GM21390 (cell line): ENCODE measurements around the gene CLDN10.
A peak's percentile ranks its signal among the peaks of the same experiment; 100 is the strongest.

Source experiments
- ATAC-seq: cut with Tn5 transposase; IDR thresholded peaks from one replicate; pipeline ENCODE4 v1.9.1; 2021; ENCODE audit not compliant: unreplicated experiment

The CLDN10 gene

DNA sequence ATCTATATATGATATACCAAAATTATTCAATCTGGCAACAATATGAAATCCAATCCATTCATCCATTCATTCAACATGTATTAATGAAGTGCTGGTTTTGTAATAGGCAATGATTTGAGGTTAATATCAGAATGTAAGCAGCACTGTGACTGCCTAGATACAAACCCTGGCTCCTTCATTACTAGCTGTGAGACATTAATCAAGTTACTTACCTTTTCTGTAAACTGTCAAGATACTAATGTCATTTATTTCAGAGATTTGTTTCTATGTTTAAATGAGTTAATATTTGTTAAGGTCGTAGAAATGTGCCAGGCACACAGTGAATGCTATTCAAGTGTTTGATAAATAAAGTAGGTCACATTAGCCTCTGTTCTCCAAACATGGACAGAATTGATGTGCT is 40.9 kb downstream of the CLDN10 start:
- ATAC-seq: no peak

DNA sequence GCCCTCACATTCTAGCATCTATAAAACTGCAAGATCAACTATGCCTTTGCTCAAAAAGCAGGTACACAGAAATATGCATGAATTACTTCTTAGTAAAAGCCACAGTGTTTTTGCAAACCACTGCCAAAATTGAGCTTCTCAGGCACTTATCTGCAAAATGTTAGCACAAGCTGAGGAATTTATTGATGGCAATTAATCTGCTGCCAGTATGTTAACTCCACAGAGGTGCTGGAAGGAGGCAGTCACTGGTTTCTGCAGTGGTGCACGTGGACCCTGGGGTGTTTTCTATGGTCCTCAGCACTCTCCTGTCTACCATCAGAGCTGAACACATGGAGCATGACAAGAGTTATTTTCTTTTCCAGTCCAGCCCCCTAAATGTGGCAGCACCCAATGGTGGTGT is 44.2 kb downstream of the CLDN10 start:
- no peak for ATAC-seq

DNA sequence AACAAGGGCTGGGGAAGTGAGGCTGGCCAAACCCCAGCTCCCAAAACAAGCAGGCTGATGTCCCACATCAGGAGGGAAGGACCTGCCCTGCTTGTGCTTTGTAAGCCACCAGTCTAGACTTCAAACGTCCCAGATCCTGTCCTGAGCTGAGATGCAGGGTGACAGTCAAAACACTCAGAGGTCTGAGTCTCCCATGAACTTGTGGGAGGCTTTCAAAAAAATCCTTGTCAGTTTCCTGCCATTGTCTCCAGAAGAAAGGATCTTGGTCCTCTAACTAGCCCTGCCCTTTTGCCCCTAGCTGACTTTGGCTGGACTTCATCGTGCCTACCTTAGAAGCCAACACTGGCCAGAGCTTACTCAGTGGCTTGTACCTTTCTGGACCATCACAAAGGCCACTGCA is 48.7 kb downstream of the CLDN10 start:
- no peak for ATAC-seq

DNA sequence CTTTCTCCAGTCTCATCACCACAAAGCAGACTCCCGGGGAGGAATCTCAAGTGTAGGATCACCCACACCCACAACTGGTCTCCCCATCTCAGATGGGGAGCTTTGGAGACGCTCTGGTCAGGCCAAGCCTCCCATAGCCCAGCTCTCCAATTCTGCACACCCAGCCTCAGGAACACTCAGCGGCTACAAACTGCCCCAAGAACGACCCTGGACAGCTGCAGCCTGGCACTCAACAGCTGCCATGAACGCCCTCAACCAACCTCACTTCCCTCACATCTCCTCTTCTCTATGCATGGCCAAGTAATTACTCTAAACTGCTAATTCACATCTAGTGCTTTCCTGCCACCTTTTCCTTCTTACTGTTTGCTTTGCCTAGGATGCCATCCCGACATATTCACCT is 49.4 kb downstream of the CLDN10 start:
- no peak for ATAC-seq

DNA sequence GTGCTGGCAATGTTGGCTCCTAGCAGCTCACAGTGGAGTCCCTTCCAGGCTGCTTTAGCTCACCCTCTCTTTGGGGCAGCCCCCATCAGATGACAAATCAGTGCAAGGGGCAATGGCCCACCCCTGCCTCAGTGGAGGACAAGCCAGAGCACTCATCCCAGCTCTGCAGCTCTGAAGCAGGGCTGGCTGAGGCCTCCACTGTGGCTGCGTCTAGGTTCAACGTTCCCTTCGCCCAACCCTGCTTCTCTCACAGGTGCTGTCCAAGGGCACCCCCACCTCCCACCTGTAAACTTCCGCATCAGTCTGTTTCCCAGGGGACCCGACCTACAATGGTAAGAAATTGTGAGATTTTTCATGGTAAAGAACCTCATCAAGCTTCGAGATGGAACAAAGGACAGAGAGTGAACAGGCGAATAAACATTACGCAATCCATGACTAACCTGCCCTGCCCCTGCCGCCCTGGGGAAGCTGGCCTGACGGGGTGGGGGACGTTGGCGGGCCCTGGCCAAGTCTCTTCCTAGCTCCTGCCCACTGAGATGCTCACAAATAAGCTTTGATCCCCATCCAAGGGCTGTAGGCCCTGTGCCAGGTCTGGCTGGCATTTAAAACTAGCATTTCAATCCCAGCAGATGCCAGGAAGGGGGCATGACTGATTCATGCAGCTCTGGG is 51.5 kb downstream of the CLDN10 start:
- ATAC-seq: no peak

DNA sequence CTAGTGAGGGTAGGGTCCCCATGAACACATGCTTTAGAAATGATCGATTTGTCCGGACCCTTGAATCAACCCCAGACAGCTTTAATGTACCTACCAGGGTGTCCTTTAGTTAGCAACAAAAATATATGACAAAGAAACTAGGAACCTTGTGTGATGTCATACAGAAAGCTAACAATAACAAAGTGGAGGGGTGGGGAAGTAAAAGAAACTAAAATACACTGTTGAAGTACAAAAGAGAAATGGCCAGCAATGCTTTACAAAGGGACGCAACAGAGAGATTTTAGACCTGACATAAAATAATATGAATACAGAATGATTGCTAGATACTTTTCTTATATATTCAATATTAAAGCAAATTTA is 52.0 kb downstream of the CLDN10 start:
- no peak for ATAC-seq

DNA sequence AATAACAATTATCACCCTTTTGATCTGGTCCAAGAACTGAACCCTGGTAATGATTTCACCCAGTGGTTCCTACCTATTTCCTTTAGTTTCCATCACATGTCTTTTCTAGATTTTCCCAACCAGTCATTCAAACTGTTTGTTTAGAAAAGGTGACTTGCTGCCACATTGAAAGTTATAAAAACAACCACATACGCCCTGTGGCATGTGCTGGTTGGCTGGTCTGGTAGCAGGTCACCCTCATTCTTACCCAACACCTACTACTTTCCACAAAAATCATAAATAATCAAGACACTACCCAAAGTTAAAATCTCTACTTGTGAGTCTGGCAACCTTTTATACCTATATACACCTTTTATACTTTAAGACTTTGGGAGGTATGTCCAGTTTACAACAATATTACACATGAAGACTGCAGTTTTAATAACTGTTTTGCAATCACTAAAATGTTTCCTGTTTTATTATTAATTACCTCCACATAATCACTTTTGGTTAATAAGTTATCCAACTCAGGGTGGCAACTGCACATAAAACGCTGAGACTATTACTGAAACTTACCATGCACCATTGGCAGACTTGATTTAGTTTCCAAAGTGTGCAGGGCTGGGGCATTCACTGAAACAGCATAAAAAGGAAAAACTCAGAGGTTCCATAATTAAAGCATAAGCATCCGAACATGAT is 53.1 kb downstream of the CLDN10 start:
- ATAC-seq: no peak

DNA sequence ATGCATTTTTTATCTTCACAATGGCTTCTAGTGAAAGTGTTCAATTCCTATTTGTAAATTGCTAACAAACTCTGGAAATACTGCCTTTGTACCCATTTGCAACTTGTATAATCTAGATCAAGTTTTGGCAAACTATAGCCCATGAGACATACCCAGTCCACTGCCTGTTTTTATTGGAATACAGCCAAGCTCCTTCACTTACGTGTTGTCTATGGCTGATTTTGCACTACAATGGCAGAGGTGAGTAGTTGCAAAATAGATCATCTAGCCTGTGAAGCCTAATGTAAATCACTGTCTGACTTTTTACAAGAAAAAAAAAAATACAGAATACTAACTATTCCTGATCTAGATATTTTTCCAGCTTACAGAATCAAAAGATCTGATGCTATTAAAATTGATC is 54.8 kb downstream of the CLDN10 start:
- ATAC-seq: no peak

DNA sequence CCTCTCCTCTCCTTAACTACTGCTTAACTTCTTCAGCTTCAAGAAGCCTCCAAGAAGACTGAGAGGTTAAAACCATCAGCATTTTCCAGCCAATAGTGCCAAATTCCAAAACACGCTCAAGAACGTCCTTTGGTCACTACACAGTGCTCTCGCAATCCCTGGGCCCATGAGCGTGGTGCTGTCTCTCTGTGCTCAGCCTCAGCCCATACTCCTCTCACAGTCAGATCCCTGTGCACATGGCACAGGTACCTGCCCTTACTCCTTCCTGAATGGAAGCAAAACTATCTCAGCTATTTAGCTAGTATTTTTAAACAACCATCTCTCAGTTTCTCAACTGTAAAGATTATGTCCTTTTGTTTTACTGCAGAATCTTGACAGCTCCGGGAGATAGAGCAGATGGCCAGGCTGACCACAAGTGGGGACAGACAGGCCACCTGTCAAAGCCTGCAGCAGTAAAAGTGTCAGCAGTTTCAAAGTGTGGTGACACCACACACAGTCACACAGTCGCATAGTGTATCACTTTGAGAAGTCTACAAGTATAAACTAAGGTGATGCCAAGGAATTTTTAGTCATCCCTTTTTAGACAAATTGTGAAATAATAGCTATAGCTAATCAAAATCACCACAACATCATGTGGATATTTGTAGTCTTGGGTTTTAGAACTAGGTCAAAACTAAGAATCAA is 56.3 kb downstream of the CLDN10 start:
- no peak for ATAC-seq

DNA sequence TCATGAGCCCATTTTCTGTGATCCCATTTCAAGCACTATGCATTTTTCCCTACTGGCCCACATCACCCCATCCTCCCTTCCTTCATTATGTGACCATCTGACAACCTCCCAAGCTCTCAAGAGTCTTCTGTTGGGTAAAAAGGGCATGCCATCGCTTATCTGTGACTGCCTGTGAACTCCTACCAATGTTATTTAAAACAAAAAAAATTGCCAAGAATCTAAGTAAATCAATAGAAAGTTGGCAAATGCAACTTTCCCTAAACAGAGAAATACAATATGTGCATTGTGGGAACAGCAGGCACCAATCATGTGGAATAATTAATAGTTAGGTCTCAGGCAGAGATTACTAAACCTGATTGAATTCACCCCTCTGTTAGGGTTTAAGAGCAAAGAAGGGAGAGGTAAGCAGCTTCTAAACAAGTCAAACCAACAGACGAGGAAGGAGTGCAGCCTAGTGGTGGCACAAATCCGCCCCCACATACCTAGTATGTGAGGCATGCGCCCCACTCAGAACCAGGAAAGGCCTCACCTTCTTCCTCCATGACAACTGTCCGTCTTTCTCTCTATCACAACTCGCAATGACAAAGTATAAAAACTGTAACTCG is 62.2 kb downstream of the CLDN10 start:
- ATAC-seq: no peak

DNA sequence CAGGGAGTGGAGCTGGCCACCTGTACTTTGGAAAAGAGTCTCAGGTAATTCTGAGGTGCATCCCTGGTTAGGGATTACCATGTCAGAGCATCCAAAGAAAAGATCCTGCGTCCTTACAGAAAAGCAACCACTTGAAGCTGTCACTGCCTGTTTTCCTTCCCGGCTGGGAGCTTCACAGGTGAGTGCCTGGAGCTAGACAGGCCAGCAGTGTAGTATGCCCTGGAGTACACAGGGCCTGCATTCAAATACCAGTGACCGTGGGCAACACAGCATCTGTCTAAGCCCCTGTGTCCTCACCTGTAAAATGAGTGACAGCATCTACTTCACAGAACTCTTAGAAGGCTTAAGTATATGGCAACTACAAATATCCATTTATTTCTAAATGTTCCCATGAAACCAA is 63.0 kb downstream of the CLDN10 start:
- no peak for ATAC-seq

DNA sequence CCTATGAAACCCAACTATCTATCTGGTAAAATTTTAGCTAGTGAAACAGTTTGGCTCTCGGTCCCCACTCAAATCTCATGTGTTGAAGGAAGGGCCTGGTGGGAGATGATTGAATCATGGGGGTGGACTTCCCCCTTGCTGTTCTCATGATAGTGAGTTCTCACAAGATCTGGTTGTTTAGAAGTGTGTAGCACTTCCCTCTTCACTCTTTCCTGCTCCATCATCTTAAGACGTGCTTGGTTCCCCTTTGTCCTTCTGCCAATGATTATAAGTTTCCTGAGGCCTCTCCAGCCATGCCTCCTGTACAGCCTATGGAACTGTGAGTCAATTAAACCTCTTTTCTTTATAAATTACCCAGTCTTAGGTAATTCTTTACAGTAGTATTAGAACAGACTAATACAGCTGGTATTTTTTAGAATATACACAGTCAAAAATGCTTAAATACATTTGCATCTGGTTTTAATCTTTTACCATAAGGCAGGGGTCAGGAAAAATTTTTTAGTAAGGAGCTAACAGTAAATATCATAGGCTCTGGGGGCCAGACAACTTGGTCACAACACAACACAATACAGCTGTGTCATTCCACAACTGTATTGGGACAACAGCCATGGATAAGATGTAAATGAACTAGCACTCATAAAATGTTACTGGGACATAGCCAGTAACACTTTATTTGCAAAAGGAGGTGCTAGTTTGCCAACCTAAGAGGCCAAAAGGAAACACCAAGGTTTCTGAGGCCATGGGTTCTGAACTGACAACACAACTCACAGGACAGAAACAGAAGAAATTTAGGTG is 67.7 kb downstream of the CLDN10 start:
- ATAC-seq: no peak

DNA sequence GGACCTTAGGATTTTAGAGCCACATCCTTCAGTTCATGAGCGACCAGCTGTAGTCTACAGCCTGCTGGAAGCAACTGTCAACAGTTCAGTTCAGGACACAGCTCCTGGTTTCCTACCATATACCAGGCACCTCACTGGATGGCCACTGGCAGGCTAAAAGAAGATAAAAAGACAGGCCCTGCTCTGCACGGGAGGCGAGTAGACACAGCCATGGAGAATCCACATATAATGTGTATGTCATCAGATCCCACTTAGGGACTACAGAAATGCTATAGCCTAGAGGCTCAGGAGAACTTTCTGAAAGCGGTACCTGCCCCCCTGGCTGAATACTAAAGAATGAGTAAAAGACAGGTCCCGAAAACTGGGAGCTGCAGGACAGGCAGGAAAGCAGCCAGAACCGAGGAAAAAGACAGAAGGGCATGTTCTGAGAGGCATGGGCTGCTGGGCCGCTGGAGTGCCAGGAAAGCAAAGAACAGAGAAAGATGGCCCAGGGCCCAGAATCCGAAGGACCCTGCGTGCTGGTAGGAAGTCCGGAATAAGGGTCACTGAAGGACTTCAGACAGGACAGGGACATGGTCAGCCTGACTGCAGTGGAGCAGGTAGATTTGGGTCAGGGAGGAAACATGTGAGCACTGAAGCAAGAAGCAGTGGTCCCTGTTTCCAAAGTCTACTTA is 68.4 kb downstream of the CLDN10 start:
- ATAC-seq: no peak

DNA sequence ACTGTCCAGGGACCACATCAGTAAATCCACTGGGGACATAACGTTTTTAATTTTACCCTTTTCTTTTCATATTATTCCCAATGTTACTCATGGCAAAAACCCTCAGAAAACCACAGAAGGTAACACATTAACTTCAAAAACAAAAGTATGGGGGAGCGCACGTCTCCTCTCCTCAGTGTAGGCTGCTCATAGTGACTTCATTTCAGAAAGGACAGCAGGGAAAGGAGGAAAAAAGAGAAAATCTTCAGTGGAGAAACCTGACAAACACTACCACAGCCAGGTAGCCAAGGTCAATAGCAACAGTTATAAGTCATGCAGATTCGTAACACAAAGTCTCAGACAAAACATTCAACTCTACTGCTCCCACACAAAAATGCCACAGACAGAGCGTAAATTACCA is 70.6 kb downstream of the CLDN10 start:
- ATAC-seq: no peak

DNA sequence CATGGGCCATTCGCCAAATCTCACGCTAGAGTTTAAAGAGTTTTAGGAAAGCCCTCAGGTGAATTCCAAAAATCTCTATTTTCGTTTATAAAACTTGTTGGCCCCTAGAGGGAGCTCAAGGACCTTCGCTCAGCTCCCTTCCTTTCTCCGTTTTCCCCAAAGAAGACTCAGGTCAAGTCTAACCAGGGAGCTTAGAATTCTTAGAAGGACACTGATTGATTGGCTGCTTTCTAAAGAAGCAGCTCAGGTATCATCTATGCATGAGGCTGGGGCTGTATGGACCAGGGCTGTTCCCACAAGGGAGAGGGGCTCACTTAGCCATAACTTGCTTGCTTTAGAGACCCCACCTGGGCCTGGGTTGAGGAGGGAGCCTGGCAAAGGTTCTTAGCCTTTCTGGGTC is 71.5 kb downstream of the CLDN10 start:
- ATAC-seq: peak; percentile 55

DNA sequence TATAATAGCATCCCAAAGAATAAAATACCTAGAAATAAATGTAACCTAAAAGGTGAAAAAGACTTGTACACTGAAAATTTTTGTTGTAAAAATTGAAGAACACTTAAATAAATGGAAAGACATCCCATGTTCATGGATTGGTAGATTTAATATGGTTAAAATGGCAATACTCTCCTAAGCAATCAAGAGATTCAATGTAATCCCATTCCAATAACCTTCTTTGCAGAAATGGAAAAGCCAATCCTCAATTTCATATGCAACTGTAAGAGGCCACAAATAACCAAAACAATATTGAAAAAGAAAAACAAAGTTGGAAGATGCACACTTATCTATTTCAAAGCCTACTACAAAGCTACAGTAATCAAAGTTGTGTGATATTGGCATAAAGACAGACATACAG is 74.2 kb downstream of the CLDN10 start:
- no peak for ATAC-seq

DNA sequence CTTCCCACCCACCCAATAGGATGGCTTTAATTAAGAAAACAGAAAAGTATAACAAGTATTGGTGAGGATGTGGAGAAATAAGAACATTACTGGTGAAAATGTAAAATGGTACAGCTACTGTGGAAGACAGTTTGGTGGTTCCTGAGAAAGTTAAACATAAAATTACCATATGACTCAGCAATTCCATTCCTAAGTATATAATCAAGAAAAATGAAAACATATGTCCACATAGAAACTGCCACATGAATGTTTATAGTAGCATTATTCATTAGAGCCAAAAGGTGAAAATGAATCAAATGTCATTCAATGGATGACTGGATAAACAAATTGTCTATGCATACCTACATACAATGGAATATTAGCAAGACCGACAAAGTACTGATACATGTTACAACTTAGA is 75.1 kb downstream of the CLDN10 start:
- ATAC-seq: no peak

DNA sequence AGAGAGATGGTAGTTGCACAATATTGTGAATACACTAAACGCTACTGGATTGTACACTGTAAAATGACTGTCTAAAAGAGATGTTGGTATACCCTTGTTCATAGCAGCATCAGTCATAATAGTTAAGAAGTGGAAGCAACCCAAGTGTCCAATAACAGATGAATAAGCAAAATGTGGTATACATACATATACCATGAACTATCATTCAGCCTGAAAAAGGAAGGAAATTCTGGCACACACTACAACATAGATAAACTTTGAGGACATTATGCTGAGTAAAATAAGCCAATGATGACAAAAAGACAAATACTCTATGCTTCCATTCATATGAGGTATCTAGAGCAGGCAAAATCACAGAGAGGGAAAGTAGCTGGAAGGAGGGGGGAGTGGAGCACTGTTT is 76.0 kb downstream of the CLDN10 start:
- ATAC-seq: no peak

DNA sequence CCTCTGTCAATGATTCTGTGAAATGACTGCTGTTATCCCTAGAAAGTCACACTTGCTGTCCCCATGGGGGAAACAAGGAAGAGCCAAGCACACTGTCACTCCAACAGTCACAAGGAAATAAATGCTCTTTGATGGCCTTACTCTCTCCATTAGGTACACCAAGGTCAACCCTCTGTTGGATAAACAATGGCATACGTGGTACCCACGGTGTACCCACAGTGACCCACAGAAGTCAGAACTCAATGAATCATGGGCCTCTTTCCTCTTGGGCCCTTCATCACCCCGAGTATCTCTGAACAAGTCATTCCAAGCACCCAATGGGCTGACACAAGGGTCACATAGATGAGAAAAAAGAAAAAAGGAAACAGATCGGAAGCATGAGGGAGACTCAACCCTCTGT is 76.6 kb downstream of the CLDN10 start:
- no peak for ATAC-seq
